HepG2 (cell line): ENCODE measurements around the gene TM7SF3.

Experiments
- CTCF ChIP-seq: sonication (generic); formaldehyde crosslinking; IDR thresholded peaks from 2 replicates; pipeline ENCODE4 v1.5.0; 2020; ENCODE audit warnings: mild to moderate bottlenecking, missing genetic modification reagents, moderate library complexity
- FOXP4 ChIP-seq: sonication (generic); formaldehyde crosslinking; IDR thresholded peaks from 2 replicates; pipeline ENCODE4 v1.4.0; 2020; ENCODE audit warnings: missing genetic modification reagents
- KLF16 ChIP-seq, 2 experiments: sonication (generic) in 1 of 2; formaldehyde crosslinking in 1 of 2; IDR thresholded peaks; 2 replicates each; pipeline versions ENCODE4 v1.6.1 to v1.8.0; 2016 to 2023; ENCODE audit warnings: missing genetic modification reagents in 2 of 2, missing compliant biosample characterization in 1 of 2
- POLR2AphosphoS5 ChIP-seq: IDR thresholded peaks from 2 replicates; pipeline ENCODE4 v1.6.1; 2012; ENCODE audit warnings: low read depth, low read length
- RXRA ChIP-seq: sonication (generic); formaldehyde crosslinking; IDR thresholded peaks from 2 replicates; pipeline ENCODE4 v1.5.1; 2020; ENCODE audit warnings: missing genetic modification reagents
- SMARCE1 ChIP-seq: fragments of 450-650 bp; IDR thresholded peaks from 2 replicates; pipeline ENCODE4 v1.6.1; 2017; ENCODE audit warnings: borderline replicate concordance
- XRCC5 ChIP-seq: fragments of 200-400 bp; formaldehyde crosslinking; optimal IDR thresholded peaks from 2 replicates; pipeline ENCODE3; 2017; ENCODE audit warnings: mild to moderate bottlenecking, low read length
- ZHX1 ChIP-seq: sonication (generic); formaldehyde crosslinking; IDR thresholded peaks from 2 replicates; pipeline ENCODE4 v1.8.1; 2022; ENCODE audit warnings: low read depth, mild to moderate bottlenecking, missing genetic modification reagents
- ZNF253 ChIP-seq: sonication (generic); formaldehyde crosslinking; IDR thresholded peaks from 2 replicates; pipeline ENCODE4 v1.8.0; 2022; ENCODE audit warnings: mild to moderate bottlenecking, missing genetic modification reagents, borderline replicate concordance
- ZNF432 ChIP-seq: sonication (generic); formaldehyde crosslinking; IDR thresholded peaks from 2 replicates; pipeline ENCODE4 v1.5.0; 2020; ENCODE audit warnings: missing genetic modification reagents, mild to moderate bottlenecking, borderline replicate concordance
- ZNF609 ChIP-seq: sonication (generic); formaldehyde crosslinking; IDR thresholded peaks from 2 replicates; pipeline ENCODE4 v1.4.0; 2020; ENCODE audit warnings: mild to moderate bottlenecking, missing genetic modification reagents, borderline replicate concordance
- ZNF616 ChIP-seq: sonication (generic); formaldehyde crosslinking; IDR thresholded peaks from 2 replicates; pipeline ENCODE4 v1.5.0; 2020; ENCODE audit warnings: low read depth, mild to moderate bottlenecking, missing genetic modification reagents
- ZNF644 ChIP-seq: IDR thresholded peaks from 2 replicates; pipeline ENCODE4 v1.6.1; 2016; ENCODE audit warnings: low read depth
- ZNF660 ChIP-seq: sonication (generic); formaldehyde crosslinking; IDR thresholded peaks from 2 replicates; pipeline ENCODE4 v1.5.1; 2020; ENCODE audit warnings: mild to moderate bottlenecking, low read depth, missing genetic modification reagents, borderline replicate concordance

GRCh38 chr12:27005495-27005894 lies 8.7 kb downstream of the TM7SF3 start:
- TF ChIP-seq KLF16 (CRISPR knock-in tag; IDR thresholded peaks at IDR 0.05) (no peak), POLR2AphosphoS5 (no peak), CTCF (CRISPR knock-in tag) (no peak), RXRA (CRISPR knock-in tag) (no peak), ZNF644 (CRISPR knock-in tag) (no peak), ZNF432 (CRISPR knock-in tag) (no peak), SMARCE1 (no peak), FOXP4 (CRISPR knock-in tag) (no peak), ZNF660 (CRISPR knock-in tag) (no peak), ZNF616 (no peak), XRCC5 (no peak), ZNF609 (no peak), ZNF253 (CRISPR knock-in tag) (no peak), ZHX1 (no peak)
